ENCODE data around the gene RBBP6.
A peak's percentile ranks its signal among the peaks of the same experiment; 100 is the strongest.

RBBP6 gene, protein sequence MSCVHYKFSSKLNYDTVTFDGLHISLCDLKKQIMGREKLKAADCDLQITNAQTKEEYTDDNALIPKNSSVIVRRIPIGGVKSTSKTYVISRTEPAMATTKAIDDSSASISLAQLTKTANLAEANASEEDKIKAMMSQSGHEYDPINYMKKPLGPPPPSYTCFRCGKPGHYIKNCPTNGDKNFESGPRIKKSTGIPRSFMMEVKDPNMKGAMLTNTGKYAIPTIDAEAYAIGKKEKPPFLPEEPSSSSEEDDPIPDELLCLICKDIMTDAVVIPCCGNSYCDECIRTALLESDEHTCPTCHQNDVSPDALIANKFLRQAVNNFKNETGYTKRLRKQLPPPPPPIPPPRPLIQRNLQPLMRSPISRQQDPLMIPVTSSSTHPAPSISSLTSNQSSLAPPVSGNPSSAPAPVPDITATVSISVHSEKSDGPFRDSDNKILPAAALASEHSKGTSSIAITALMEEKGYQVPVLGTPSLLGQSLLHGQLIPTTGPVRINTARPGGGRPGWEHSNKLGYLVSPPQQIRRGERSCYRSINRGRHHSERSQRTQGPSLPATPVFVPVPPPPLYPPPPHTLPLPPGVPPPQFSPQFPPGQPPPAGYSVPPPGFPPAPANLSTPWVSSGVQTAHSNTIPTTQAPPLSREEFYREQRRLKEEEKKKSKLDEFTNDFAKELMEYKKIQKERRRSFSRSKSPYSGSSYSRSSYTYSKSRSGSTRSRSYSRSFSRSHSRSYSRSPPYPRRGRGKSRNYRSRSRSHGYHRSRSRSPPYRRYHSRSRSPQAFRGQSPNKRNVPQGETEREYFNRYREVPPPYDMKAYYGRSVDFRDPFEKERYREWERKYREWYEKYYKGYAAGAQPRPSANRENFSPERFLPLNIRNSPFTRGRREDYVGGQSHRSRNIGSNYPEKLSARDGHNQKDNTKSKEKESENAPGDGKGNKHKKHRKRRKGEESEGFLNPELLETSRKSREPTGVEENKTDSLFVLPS (N-terminal part only)

DNA sequence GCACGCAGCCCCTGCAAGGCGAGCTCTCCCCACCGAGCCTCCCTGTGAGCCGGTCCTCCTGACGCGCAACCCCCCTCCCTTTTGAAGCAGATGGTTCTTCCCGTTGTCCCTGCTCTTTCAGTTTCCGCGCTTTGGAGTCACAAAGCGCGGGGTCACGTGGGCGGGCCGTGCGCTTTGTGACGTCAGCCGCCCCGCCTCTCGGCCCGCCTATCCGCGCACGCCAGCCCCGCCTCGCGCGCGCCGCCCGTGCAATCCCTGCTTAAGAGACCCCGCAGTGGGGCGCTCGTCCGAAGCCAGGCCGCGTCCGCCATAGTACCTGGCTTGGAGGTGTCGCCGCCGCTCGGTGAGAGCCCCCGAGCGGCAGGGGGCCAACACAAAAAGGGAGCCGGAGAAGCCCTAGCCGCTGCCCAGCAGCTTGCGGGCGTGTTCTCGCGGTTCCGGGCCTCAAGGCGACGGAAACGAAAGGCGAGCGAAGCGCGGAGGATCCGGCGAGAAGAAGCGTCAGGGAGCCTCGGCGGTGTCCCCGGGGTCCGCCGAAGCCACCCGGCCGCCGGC lies at the start of gene RBBP6:
Gene RBBP6 (plus strand): TSS at position 272 of the 555 bp plus-strand sequence. CDS start 1,061 bp downstream, outside the sequence.
- Histone ChIP-seq H3K9me3 (ENCODE audit: control insufficient read depth, insufficient read depth, low read depth, low read length) (no peaks in the 10 kb centered on the region), H3K4me1 (ENCODE audit: control insufficient read depth, insufficient read depth, low read length) (peaks cover 10% of the 10 kb centered on the region), H3K27ac (ENCODE audit: extremely low read depth, low read depth, low read length) (peak within 1 kb of the TSS; percentile 98), H3K36me3 (ENCODE audit: control insufficient read depth in 2 of 2, insufficient read depth in 1 of 2, low read length in 2 of 2) (peaks cover 3 to 25% of the 10 kb centered on the region in 2 experiments; a peak in 2 of 3 replicates), H3K4me3 (ENCODE audit: low read depth, low read length) (peak within 1 kb of the TSS; percentile 99)
- ChIA-PET CTCF (interaction anchor here (1.2 to 1.5 kb wide), 2 partner anchors 15 to 22 kb away, joined by 5 to 6 read pairs; no protein-coding TSS in a partner anchor), POLR2A (interaction anchor here (0.6 to 1.2 kb wide), 2 partner anchors 22 to 25 kb away, joined by 3 read pairs; no protein-coding TSS in a partner anchor)
- TF ChIP-seq, protein P1, sequence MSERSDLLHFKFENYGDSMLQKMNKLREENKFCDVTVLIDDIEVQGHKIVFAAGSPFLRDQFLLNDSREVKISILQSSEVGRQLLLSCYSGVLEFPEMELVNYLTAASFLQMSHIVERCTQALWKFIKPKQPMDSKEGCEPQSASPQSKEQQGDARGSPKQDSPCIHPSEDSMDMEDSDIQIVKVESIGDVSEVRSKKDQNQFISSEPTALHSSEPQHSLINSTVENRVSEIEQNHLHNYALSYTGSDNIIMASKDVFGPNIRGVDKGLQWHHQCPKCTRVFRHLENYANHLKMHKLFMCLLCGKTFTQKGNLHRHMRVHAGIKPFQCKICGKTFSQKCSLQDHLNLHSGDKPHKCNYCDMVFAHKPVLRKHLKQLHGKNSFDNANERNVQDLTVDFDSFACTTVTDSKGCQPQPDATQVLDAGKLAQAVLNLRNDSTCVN (tag by site-specific recombination; optimal IDR thresholded peaks at IDR 0.05) = peak; percentile 95
- peak; percentile 80 for TF ChIP-seq ZBTB17 (tag by site-specific recombination; IDR thresholded peaks at IDR 0.05)
- TF ChIP-seq ZNF133 (tag by site-specific recombination; IDR thresholded peaks at IDR 0.05) = no peak
- TF ChIP-seq ZNF426 (tag by site-specific recombination; IDR thresholded peaks at IDR 0.05) = no peak
- TF ChIP-seq ZNF341 (tag by site-specific recombination; IDR thresholded peaks at IDR 0.05; ENCODE audit: low read depth) = peak; percentile 60
- TF ChIP-seq ZNF76 (tag by site-specific recombination; IDR thresholded peaks at IDR 0.05; ENCODE audit: borderline replicate concordance, low read depth) = 0 out of 2 replicates have a peak, but pooled peaks have one; percentile 63
- TF ChIP-seq ZNF530 (tag by site-specific recombination; IDR thresholded peaks at IDR 0.05; ENCODE audit: low read depth) = no peak
- no peak for TF ChIP-seq ZNF266 (tag by site-specific recombination; IDR thresholded peaks at IDR 0.05; ENCODE audit: low read depth)
- TF ChIP-seq ZNF549 (tag by site-specific recombination; IDR thresholded peaks at IDR 0.05) = no peak
- no peak for TF ChIP-seq ZNF169 (tag by site-specific recombination; IDR thresholded peaks at IDR 0.05)
- no peak for TF ChIP-seq ZSCAN23 (tag by site-specific recombination; IDR thresholded peaks at IDR 0.05)
- no peak for TF ChIP-seq ZNF302 (tag by site-specific recombination; IDR thresholded peaks at IDR 0.05; ENCODE audit: low read depth)
- peak; percentile 100 for TF ChIP-seq PRDM10 (tag by site-specific recombination; IDR thresholded peaks at IDR 0.05)
- peak; percentile 87 for TF ChIP-seq YY2 (tag by site-specific recombination; IDR thresholded peaks at IDR 0.05)
- TF ChIP-seq GFI1B (tag by site-specific recombination; IDR thresholded peaks at IDR 0.05) = no peak
- TF ChIP-seq ZNF239 (tag by site-specific recombination; IDR thresholded peaks at IDR 0.05) = no peak
- TF ChIP-seq ZNF521 (tag by site-specific recombination; IDR thresholded peaks at IDR 0.05) = no peak
- TF ChIP-seq BCL11B (tag by site-specific recombination; IDR thresholded peaks at IDR 0.05; ENCODE audit: low read depth) = no peak
- TF ChIP-seq, protein P2, sequence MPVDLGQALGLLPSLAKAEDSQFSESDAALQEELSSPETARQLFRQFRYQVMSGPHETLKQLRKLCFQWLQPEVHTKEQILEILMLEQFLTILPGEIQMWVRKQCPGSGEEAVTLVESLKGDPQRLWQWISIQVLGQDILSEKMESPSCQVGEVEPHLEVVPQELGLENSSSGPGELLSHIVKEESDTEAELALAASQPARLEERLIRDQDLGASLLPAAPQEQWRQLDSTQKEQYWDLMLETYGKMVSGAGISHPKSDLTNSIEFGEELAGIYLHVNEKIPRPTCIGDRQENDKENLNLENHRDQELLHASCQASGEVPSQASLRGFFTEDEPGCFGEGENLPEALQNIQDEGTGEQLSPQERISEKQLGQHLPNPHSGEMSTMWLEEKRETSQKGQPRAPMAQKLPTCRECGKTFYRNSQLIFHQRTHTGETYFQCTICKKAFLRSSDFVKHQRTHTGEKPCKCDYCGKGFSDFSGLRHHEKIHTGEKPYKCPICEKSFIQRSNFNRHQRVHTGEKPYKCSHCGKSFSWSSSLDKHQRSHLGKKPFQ (tag by site-specific recombination; IDR thresholded peaks at IDR 0.05) = no peak
- TF ChIP-seq ZNF555 (tag by site-specific recombination; conservative IDR thresholded peaks at IDR 0.05) = no peak
- no peak for TF ChIP-seq BCL6B (tag by site-specific recombination; IDR thresholded peaks at IDR 0.05)
- no peak; the same call in 1 of the 2 replicates for TF ChIP-seq ZNF324 (tag by site-specific recombination; IDR thresholded peaks at IDR 0.05)
- no peak for TF ChIP-seq ZNF473 (tag by site-specific recombination; IDR thresholded peaks at IDR 0.05)
- TF ChIP-seq ZNF366 (tag by site-specific recombination; conservative IDR thresholded peaks at IDR 0.05) = 0 out of 2 replicates have a peak, but pooled peaks have one; percentile 20
- no peak for TF ChIP-seq ZNF23 (tag by site-specific recombination; IDR thresholded peaks at IDR 0.05; ENCODE audit: borderline replicate concordance)
- TF ChIP-seq IKZF3 (tag by site-specific recombination; IDR thresholded peaks at IDR 0.05) = peak; percentile 45; the same call in 1 of the 2 replicates
- no peak for TF ChIP-seq ZNF776 (tag by site-specific recombination; IDR thresholded peaks at IDR 0.05; ENCODE audit: borderline replicate concordance)

Data from HEK293 (cell line).